Subcutaneous abdominal adipose tissue (tissue), 5 donors: ENCODE measurements around the gene ANO4.
"Not testable (repeated sequence)": the region's sequence is repeated elsewhere in the genome, so short reads cannot be mapped to it uniquely, and the experiment has no call there.

ENCODE experiments used
- H3K27ac ChIP-seq: one replicate; pipeline ENCODE4 v1.7.0; 2013; ENCODE audit warnings: low read depth, mild to moderate bottlenecking, inconsistent platforms, low read length, moderate library complexity
- H3K27me3 ChIP-seq, 5 donors: one replicate each; pipeline ENCODE4 v1.7.0; 2013; ENCODE audit warnings: low read length in 5 of 5, inconsistent platforms in 1 of 5; ENCODE audit not compliant: control insufficient read depth in 5 of 5, insufficient read depth in 4 of 5
- H3K36me3 ChIP-seq, 5 donors: one replicate each; pipeline ENCODE4 v1.7.0; 2013; ENCODE audit warnings: low read length in 5 of 5; ENCODE audit not compliant: control insufficient read depth in 5 of 5, insufficient read depth in 5 of 5
- H3K4me1 ChIP-seq, 5 donors: one replicate each; pipeline ENCODE4 v1.7.0; 2013; ENCODE audit warnings: low read length in 5 of 5, mild to moderate bottlenecking in 3 of 5, moderate library complexity in 1 of 5; ENCODE audit not compliant: control insufficient read depth in 5 of 5, insufficient read depth in 5 of 5
- H3K4me3 ChIP-seq, 5 donors: one replicate each; pipeline ENCODE4 v1.7.0; 2013; ENCODE audit warnings: low read length in 5 of 5, low read depth in 1 of 5
- H3K9ac ChIP-seq, 5 donors: one replicate each; pipeline ENCODE4 v1.7.0; 2013; ENCODE audit warnings: low read length in 5 of 5, mild to moderate bottlenecking in 4 of 5, moderate library complexity in 3 of 5
- H3K9me3 ChIP-seq, 5 donors: one replicate each; pipeline ENCODE4 v1.7.0; 2013; ENCODE audit warnings: low read length in 5 of 5; ENCODE audit not compliant: control insufficient read depth in 5 of 5
- donor health status: healthy.
- donor health status: healthy.
- donor health status: healthy.
- donor health status: healthy.
- donor health status: healthy.

Gene ANO4

GRCh38 chr12:100932571-100932970 is 138.0 kb downstream of the ANO4 start:
- Histone ChIP-seq H3K4me1 (no peaks in the 10 kb centered on the region), H3K36me3 (no peaks in the 10 kb centered on the region), H3K9ac (no peak overlapping the region), H3K4me3 (no peak overlapping the region), H3K9me3 (no peaks in the 10 kb centered on the region), H3K27ac (no peak overlapping the region), H3K27me3 (no peaks in the 10 kb centered on the region)

- H3K4me3 ChIP-seq, H3K9me3 ChIP-seq, H3K36me3 ChIP-seq, H3K27me3 ChIP-seq, H3K9ac ChIP-seq, H3K4me1 ChIP-seq, H3K27ac ChIP-seq: not testable (repeated sequence)
These were observed 139.0 kb downstream of the ANO4 start for GRCh38 chr12:100933531-100933930.

- no peaks in the 10 kb centered on the region for H3K4me1 ChIP-seq
- no peak overlapping the region for H3K4me3 ChIP-seq
- no peaks in the 10 kb centered on the region for H3K27me3 ChIP-seq
- H3K27ac ChIP-seq: no peak overlapping the region
- H3K36me3 ChIP-seq: no peaks in the 10 kb centered on the region
- H3K9me3 ChIP-seq: no peaks in the 10 kb centered on the region
- no peak overlapping the region for H3K9ac ChIP-seq
These were observed 141.4 kb downstream of the ANO4 start for GRCh38 chr12:100935929-100936328.

- Histone ChIP-seq H3K4me3 (no peak overlapping the region), H3K9ac (no peak overlapping the region), H3K27me3 (no peaks in the 10 kb centered on the region), H3K9me3 (no peaks in the 10 kb centered on the region), H3K4me1 (no peaks in the 10 kb centered on the region), H3K36me3 (no peaks in the 10 kb centered on the region), H3K27ac (no peak overlapping the region)
These were observed 142.1 kb downstream of the ANO4 start for GRCh38 chr12:100936661-100937060.

GRCh38 chr12:100940503-100940902 is 145.9 kb downstream of the ANO4 start:
- Histone ChIP-seq H3K4me3 (no peak overlapping the region), H3K4me1 (peaks cover 0 to 6% (median 0%) of the 10 kb centered on the region in 5 donors), H3K36me3 (no peaks in the 10 kb centered on the region), H3K9me3 (no peaks in the 10 kb centered on the region), H3K9ac (no peak overlapping the region), H3K27ac (no peak overlapping the region), H3K27me3 (no peaks in the 10 kb centered on the region)

GRCh38 chr12:100942984-100943749 is 148.6 kb downstream of the ANO4 start:
- no peak overlapping the region for H3K4me3 ChIP-seq
- no peaks in the 10 kb centered on the region for H3K9me3 ChIP-seq
- H3K4me1 ChIP-seq: peaks cover 0 to 6% (median 0%) of the 10 kb centered on the region in 5 donors
- H3K9ac ChIP-seq: no peak overlapping the region
- H3K27me3 ChIP-seq: no peaks in the 10 kb centered on the region
- H3K36me3 ChIP-seq: no peaks in the 10 kb centered on the region
- H3K27ac ChIP-seq: peak overlapping the region; percentile 1

- H3K9ac ChIP-seq: no peak overlapping the region
- no peak overlapping the region for H3K4me3 ChIP-seq
- H3K9me3 ChIP-seq: peaks cover 0 to 2% (median 0%) of the 10 kb centered on the region in 5 donors
- H3K36me3 ChIP-seq: no peaks in the 10 kb centered on the region
- H3K27ac ChIP-seq: no peak overlapping the region
- peaks cover 0 to 2% (median 0%) of the 10 kb centered on the region in 5 donors for H3K27me3 ChIP-seq
- H3K4me1 ChIP-seq: no peaks in the 10 kb centered on the region
These were observed 157.2 kb downstream of the ANO4 start for GRCh38 chr12:100951756-100952155.

- no peak overlapping the region for H3K4me3 ChIP-seq
- no peaks in the 10 kb centered on the region for H3K4me1 ChIP-seq
- no peaks in the 10 kb centered on the region for H3K36me3 ChIP-seq
- H3K9ac ChIP-seq: no peak overlapping the region
- no peak overlapping the region for H3K27ac ChIP-seq
- H3K9me3 ChIP-seq: peaks cover 0 to 2% (median 0%) of the 10 kb centered on the region in 5 donors
- peaks cover 0 to 2% (median 0%) of the 10 kb centered on the region in 5 donors for H3K27me3 ChIP-seq
These were observed 158.6 kb downstream of the ANO4 start for GRCh38 chr12:100953217-100953616.

- Histone ChIP-seq H3K36me3 (no peaks in the 10 kb centered on the region), H3K9me3 (peaks cover 0 to 2% (median 0%) of the 10 kb centered on the region in 5 donors), H3K27me3 (peaks cover 0 to 2% (median 0%) of the 10 kb centered on the region in 5 donors), H3K4me1 (no peaks in the 10 kb centered on the region), H3K27ac (no peak overlapping the region), H3K4me3 (no peak overlapping the region), H3K9ac (no peak overlapping the region)
These were observed 159.1 kb downstream of the ANO4 start for GRCh38 chr12:100953677-100954076.

- H3K4me3 ChIP-seq: no peak overlapping the region
- H3K9me3 ChIP-seq: peaks cover 0 to 2% (median 0%) of the 10 kb centered on the region in 5 donors
- H3K36me3 ChIP-seq: no peaks in the 10 kb centered on the region
- H3K9ac ChIP-seq: no peak overlapping the region
- H3K27ac ChIP-seq: no peak overlapping the region
- peaks cover 0 to 2% (median 0%) of the 10 kb centered on the region in 5 donors for H3K27me3 ChIP-seq
- H3K4me1 ChIP-seq: no peaks in the 10 kb centered on the region
These were observed 159.5 kb downstream of the ANO4 start for GRCh38 chr12:100954118-100954517.
